MV-4-11 (cell line): ENCODE data around the gene TSHZ3.

Experiments used
- DNase-seq: peaks from one replicate; lab custom pipeline; 2025; lab: John Stamatoyannopoulos, UW

TSHZ3 gene

GRCh38 chr19:31286491-31286890, 62.7 kb downstream of the TSHZ3 start:
- DNase-seq = no peak

GRCh38 chr19:31285744-31286143, 63.5 kb downstream of the TSHZ3 start:
- peak; percentile 4 for DNase-seq

DNA sequence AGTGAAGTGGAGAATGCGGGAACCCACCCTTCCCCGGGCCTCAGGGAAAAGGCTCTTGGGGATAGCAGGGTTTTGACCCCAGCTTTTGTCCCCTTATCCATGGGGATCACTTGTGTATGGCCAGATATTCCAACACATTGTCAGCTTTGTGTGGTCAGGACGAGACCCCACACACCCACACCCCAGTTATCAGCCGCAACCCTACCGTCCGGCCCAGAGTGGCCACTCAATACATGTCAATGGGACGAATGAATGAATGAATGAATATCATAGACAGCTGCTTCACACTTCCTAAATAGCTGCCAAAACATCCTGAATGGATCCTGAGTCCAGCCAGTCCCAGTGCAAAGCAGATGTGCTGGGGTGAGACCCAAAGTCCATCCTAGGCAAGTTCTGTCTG, 64.6 kb downstream of the TSHZ3 start:
- no peak for DNase-seq

DNA sequence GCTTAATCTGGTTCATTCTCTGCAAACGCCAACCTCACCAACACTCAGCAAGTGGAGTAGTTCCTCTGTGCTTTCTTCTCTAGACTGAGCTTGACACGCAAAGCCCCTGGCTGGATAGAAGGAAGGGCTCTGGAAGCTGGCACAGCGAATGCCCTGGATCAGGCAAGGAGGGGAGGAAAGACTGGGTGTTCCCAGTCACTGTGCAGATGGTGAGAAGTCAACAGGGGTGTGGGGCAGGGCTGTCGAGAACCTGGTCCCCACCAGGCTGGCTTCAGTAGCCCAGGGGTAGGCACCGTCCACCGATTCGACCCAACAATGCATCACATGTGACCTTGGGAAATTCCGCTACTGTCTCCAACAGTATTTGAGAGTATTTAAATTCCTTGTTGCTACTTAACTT, 65.5 kb downstream of the TSHZ3 start:
- no peak for DNase-seq

DNA sequence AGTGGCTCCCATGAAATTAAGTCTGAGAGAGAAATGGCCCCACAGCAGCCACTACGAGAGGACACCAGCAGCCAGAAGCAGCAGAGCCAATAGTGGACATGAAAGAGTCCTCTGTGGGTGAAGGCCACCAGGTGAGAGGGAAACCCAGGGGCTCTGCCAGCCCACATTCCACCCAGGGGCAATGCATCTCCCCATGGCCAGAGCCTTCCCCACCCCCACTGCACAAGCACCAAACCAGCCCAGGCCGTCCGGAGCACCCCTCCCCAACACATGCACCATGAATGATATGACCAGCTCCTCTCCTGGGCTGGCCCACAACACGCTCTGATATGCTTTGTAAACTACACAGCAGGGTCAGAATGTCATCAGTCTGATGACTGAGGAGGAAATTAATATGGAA, 66.9 kb downstream of the TSHZ3 start:
- no peak for DNase-seq

DNA sequence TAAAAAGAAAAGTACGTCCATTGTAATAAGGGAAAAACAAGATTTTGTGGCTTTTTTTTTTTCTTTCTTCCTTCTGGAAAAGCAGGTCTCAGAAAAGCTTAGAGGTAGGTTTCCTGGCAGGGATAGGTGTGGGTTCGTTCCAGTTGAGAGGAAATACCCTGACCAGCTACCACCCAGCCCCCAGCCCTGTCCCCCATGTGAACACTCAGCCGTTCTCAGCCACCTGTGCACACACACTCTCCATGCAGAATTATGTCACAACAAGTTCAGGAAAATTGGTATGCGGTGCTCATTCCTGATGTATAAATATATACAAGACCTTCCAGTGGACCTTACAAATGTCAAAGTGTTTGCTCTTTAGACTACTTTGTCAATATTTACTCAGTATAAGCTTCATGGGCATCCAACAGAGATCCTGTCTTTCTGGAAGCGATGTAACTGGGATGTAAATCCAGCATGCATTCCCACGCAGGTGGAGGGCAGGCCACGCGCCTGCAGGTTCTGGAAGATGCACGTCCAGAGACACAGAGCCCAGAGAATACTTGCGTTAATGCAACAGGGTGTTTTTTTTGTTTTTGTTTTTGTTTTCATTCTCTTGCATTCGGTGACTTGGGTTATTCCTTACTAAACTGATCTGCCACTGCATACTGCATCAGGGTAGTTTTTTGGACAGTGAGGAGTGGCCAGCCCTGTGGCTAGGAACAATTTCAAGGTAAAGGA, 68.8 kb downstream of the TSHZ3 start:
- DNase-seq = no peak

- DNase-seq = no peak
These were observed 69.8 kb downstream of the TSHZ3 start for GRCh38 chr19:31279436-31279765.

DNA sequence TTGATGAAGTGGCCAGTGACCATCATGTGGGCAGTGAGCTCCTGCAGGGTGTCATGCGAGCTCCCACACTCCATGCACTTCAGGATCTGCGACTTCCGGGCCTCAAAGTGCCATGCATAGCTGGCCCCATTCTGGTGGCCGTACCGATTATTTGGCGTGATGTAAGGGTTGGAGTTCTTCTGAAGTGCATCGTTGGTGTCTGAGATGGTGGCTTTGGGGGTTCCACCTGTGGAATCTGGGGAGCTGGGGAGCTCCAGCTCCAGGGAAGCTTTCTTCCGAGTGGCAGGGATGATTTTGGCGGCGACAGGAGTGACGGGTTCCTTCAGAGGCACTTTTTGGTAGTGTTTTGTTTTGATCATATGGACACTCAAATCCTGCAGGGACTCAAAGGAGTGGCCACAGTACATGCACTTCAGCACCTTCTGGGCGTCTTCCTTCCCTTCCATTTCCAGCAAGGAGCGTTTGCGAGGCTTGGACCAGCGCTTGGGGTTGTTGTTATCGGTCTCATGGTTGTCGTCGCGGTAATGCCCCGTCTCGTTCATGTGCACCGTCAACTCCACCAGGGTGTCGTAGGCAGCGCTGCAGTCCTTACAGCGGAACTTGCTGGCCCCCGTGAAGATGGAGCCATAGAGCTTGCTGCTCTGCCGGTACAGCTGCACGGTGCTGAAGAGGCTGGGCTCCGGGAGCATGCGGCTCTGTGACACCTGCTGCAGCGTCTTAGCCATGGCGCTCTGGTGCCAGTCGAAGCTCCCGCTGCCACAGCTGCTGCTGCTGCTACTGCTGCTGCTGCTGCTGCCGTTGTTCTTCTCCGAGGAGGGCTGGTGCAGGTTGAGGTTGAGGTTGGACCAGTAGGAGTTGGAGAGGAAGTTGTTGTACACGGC, 70.4 kb downstream of the TSHZ3 start:
- no peak for DNase-seq

DNA sequence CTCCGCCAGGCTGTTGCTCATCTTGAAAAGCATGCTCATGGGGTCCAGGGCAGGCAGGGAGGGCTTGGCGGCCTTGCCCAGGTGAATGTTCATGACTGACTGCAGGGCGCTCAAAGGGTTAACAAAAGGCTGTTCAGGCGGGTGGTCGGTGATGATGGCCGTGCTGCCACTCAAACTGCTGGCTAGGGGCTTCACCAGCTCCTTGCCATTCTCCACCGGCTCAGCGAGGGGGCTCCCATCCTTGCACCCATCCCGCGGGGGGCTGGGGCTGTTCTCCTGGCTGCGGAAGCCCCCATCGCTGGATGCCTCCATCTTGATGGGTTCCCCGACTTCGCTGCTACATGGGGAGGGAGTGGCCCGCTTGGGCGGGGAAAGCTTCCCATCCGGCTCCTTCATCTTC, 71.7 kb downstream of the TSHZ3 start:
- DNase-seq = no peak

- no peak for DNase-seq
These were observed 72.4 kb downstream of the TSHZ3 start for GRCh38 chr19:31276831-31277230.

- peak; percentile 41 for DNase-seq
These were observed 74.2 kb downstream of the TSHZ3 start for GRCh38 chr19:31275068-31275334.

DNA sequence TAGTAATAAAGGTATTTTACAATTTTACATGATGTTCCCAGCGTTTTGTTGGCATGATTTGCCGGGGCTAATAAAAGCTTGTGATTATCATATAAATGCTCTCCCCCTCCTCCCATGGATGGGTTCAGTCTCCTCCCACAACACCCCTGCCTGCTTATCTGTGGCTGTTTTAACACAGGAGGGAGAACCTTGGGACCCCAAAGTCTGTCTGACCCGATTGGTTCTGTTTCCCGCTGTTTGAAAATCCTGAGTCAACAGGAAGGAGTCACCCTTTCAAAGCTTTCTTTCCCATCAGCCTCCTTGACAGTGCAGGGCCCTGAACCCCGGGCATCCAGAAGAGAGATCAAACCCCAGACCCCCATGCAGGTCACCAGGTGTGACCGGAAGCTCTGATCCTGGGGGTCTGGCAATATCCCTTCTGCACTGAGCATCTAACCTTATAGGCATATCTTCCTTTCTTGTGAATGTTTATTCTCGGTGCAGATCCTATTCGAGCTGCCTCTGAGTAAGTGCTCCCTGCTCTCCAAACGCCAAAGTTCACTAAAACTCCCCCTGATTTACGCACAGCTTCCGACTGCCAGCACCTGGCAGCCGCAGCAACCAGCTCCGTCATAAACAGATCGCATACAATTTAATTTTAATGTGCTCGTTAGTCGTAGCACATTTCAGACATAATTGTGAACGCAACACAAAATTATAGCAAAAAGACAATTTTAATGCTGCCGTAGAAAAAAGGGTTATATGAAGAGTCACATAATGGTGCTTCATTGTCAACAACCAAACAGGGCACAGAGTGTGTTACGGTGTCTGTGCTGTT, 74.8 kb downstream of the TSHZ3 start:
- DNase-seq = no peak

- DNase-seq = no peak
These were observed 76.6 kb downstream of the TSHZ3 start for GRCh38 chr19:31272583-31273106.

GRCh38 chr19:31271306-31271911, 77.8 kb downstream of the TSHZ3 start:
- no peak for DNase-seq

- DNase-seq = no peak
These were observed 78.3 kb downstream of the TSHZ3 start for GRCh38 chr19:31270897-31271296.

GRCh38 chr19:31269425-31270127, 79.7 kb downstream of the TSHZ3 start:
- no peak for DNase-seq

- DNase-seq = no peak
These were observed 80.4 kb downstream of the TSHZ3 start for GRCh38 chr19:31268751-31269383.

GRCh38 chr19:31266731-31267130, 82.5 kb downstream of the TSHZ3 start:
- no peak for DNase-seq

GRCh38 chr19:31266196-31266595, 83.0 kb downstream of the TSHZ3 start:
- DNase-seq = no peak

DNA sequence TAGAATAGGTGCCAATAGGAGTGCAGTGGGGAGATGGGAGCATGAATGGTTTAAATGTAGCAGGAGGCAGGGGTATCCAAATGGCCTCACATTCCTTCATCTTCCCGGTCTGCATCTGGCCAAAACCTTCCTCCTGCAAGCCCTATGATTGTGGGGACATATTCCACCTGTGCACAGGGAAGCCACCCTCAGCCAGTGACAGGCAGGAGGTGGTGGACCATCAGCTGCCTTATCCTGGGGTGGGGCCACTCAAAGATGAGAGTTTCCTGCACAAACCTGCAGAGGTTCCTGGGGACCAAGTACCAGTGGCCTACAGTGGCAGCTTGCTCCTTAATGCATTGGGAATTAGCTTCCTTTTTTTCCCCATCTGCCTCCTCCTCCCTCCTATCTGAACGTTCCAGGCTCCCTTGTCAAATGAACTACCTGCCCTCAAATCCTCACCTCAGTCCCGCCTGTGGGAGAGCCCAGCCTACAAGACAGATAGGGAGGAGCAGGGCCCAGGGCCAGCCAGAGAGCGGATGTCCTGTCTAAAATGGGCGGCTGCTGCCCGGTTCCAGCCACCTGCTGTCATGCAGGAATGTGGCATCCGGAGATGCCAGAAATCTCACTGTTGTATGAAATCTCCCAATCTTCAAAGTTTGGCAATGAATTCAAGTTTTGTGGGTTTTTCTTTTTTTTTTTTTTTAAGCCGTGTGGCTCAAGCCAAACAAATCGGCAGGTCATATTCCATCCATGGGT, 85.0 kb downstream of the TSHZ3 start:
- DNase-seq = no peak
